NCI-H1092 (cell line): ENCODE results near the gene FCER1A.

Experiments used
- DNase-seq: peaks from one replicate; lab custom pipeline; 2025; lab: John Stamatoyannopoulos, UW

The FCER1A gene

DNA sequence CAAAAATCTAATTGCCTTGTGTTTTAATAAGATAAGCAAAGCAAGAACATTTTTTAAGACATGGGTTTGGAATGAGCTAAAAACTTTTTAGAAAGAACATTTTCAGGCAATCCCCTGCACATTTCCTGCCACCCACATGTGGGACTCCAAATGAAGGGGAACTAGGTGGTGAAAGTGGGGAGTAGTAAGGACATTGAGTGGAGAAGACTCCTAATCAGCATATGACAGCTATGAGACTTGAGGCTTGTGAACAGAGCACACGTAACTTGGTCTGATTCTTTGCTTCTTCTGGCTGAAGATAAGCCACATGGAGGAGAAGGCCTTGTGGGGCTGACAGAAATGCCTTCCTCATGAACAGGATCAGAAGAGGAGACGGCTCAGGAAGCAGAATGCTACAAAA, 50.3 kb downstream of the FCER1A start:
- no peak for DNase-seq
